K562 (cell line): ENCODE data around the gene PLEKHA7. TPM values are rescaled to one million over a fixed set of nuclear protein-coding genes. Genes with fewer than 3 reads are reported as not detected.

Experiments used
- ATAC-seq: fragments of 200-7000 bp; cut with Tn5 transposase; 3 replicates; pipeline ENCODE4 v1.9.1; 2020; ENCODE audit warnings: moderate library complexity
- BruUV-seq: library from RNA; stranded (reverse); fragments of 400-500 nt; replicated peaks from 2 replicates; lab custom pipeline; 2021; lab: Mats Ljungman, UMichigan
- CTCF ChIA-PET: fragments of 300-600 bp; formaldehyde crosslinking; extraction: SDS; loops from one replicate; lab custom pipeline; 2021; ENCODE audit warnings: low intra/inter-chr PET ratio; lab: Yijun Ruan, JAX
- POLR2A ChIA-PET: fragments of 300-600, 350-650 bp; sonication (Branson Sonifier 250); formaldehyde crosslinking; extraction: SDS; loops from one replicate; lab custom pipeline; 2021; ENCODE audit warnings: antibody characterized with exemption, inconsistent platforms; lab: Yijun Ruan, JAX
- DNase-seq, 4 experiments: peaks; one replicate each; pipeline versions ENCODE4 v3.0.0 to v3.0.0-alpha.2; 2011 to 2018; ENCODE audit warnings: low spot score in 3 of 4, mixed read lengths in 3 of 4; ENCODE audit errors: extremely low read depth in 1 of 4
- FAIRE-seq: peaks from 2 replicates; lab custom pipeline; 2011; peaks lifted over from hg19 to GRCh38; lab: Jason Lieb, UNC
- H2AFZ ChIP-seq: 2 replicates; pipeline ENCODE4 v1.6.0; 2011; ENCODE audit warnings: low read depth, low read length, control low read depth, inconsistent platforms
- H3K27ac ChIP-seq: fragments of 200-600 bp; 3 replicates; pipeline ENCODE4 v1.8.0; 2011; ENCODE audit warnings: low read depth, mild to moderate bottlenecking, control low read depth, inconsistent platforms, low read length, moderate library complexity, mixed read lengths; ENCODE audit errors: extremely low read depth
- H3K27me3 ChIP-seq, 2 experiments: fragments of 300-600 bp in 1 of 2; 2 replicates in 1 of 2; 3 replicates in 1 of 2; pipeline versions ENCODE4 v1.6.0 to v1.8.0; 2011; ENCODE audit warnings: inconsistent platforms in 2 of 2, low read length in 2 of 2, mild to moderate bottlenecking in 1 of 2, mixed read lengths in 1 of 2, moderate library complexity in 1 of 2; ENCODE audit not compliant: control insufficient read depth in 2 of 2, insufficient read depth in 2 of 2
- H3K36me3 ChIP-seq: fragments of 300-600 bp; 3 replicates; pipeline ENCODE4 v1.8.0; 2011; ENCODE audit warnings: mild to moderate bottlenecking, low read length, inconsistent platforms; ENCODE audit not compliant: control insufficient read depth, insufficient read depth
- H3K4me1 ChIP-seq, 2 experiments: fragments of 200-600 bp in 1 of 2; replicated peaks in 1 of 2; 2 replicates in 1 of 2; 3 replicates in 1 of 2; pipeline versions ENCODE4 v1.5.1 to v1.8.0; 2011; ENCODE audit warnings: inconsistent platforms in 2 of 2, low read length in 2 of 2, mild to moderate bottlenecking in 1 of 2, mixed read lengths in 1 of 2, moderate library complexity in 1 of 2; ENCODE audit not compliant: control insufficient read depth in 2 of 2, insufficient read depth in 2 of 2
- H3K4me2 ChIP-seq: 2 replicates; pipeline ENCODE4 v1.6.1; 2011; ENCODE audit warnings: low read length, control low read depth, inconsistent platforms, mixed read lengths; ENCODE audit not compliant: insufficient read depth
- H3K4me3 ChIP-seq: fragments of 200-600 bp; sonication (generic), shearing (Covaris generic); 2 replicates; pipeline ENCODE4 v1.5.1; 2016; ENCODE audit warnings: control low read depth, inconsistent platforms
- H3K79me2 ChIP-seq: fragments of 200-600 bp; 3 replicates; pipeline ENCODE4 v1.8.0; 2011; ENCODE audit warnings: low read length, inconsistent platforms; ENCODE audit not compliant: control insufficient read depth, insufficient read depth
- H3K9ac ChIP-seq, 2 experiments: 2 replicates each; pipeline versions ENCODE4 v1.6.0 to v1.6.1; 2011; ENCODE audit warnings: low read depth in 2 of 2, low read length in 2 of 2, control low read depth in 1 of 2, inconsistent platforms in 1 of 2, mild to moderate bottlenecking in 1 of 2, mixed read lengths in 1 of 2; ENCODE audit not compliant: insufficient read depth in 1 of 2
- H3K9me1 ChIP-seq: one replicate; pipeline ENCODE4 v1.6.0; 2011; ENCODE audit warnings: inconsistent platforms, mild to moderate bottlenecking, low read length, moderate library complexity; ENCODE audit not compliant: control insufficient read depth, insufficient read depth
- H3K9me3 ChIP-seq: replicated peaks from 2 replicates; pipeline ENCODE4 v1.5.1; 2011; ENCODE audit warnings: low read depth, low read length, inconsistent platforms; ENCODE audit not compliant: control insufficient read depth, insufficient read depth
- H4K20me1 ChIP-seq: replicated peaks from 2 replicates; pipeline ENCODE4 v1.6.1; 2011; ENCODE audit warnings: low read length, inconsistent platforms, mixed read lengths; ENCODE audit not compliant: control insufficient read depth, insufficient read depth
- CTCF ChIP-seq, 3 experiments: IDR thresholded peaks in 2 of 3; conservative IDR thresholded peaks in 1 of 3; 2 replicates each; pipeline ENCODE4 v1.5.1; 2011 to 2012; ENCODE audit warnings: low read length in 3 of 3, mild to moderate bottlenecking in 3 of 3, control low read depth in 2 of 3, improper control_type of control experiment in 1 of 3, inconsistent platforms in 1 of 3, low read depth in 1 of 3, mixed read lengths in 1 of 3, moderate library complexity in 1 of 3; ENCODE audit not compliant: insufficient read depth in 2 of 3
- EGR1 ChIP-seq: fragments of 450-650 bp; conservative IDR thresholded peaks from 2 replicates; pipeline ENCODE4 v1.6.1; 2017; ENCODE audit warnings: mild to moderate bottlenecking
- EP300 ChIP-seq: IDR thresholded peaks from 2 replicates; pipeline ENCODE4 v1.6.1; 2012; ENCODE audit warnings: low read length, improper control_type of control experiment
- ETS2 ChIP-seq: IDR thresholded peaks from 2 replicates; pipeline ENCODE4 v1.6.1; 2016; ENCODE audit warnings: borderline replicate concordance, missing genetic modification characterization, mild to moderate bottlenecking, moderate library complexity, missing compliant biosample characterization; ENCODE audit not compliant: poor library complexity, severe bottlenecking
- KLF1 ChIP-seq: fragments of 450-650 bp; IDR thresholded peaks from 2 replicates; pipeline ENCODE4 v1.6.1; 2016; ENCODE audit warnings: missing genetic modification characterization, missing compliant biosample characterization
- PML ChIP-seq: IDR thresholded peaks from 2 replicates; pipeline ENCODE4 v1.6.1; 2012; ENCODE audit warnings: low read length, inconsistent platforms
- RAD21 ChIP-seq, 2 experiments: fragments of 250-450 bp in 1 of 2; fragments of 450-650 bp in 1 of 2; sonication (Bioruptor Pico) in 1 of 2; formaldehyde crosslinking in 1 of 2; IDR thresholded peaks in 1 of 2; conservative IDR thresholded peaks in 1 of 2; 2 replicates each; pipeline versions ENCODE4 v1.4.0 to v1.8.0; 2020 to 2022; ENCODE audit warnings: mild to moderate bottlenecking in 2 of 2, moderate library complexity in 1 of 2
- SFPQ ChIP-seq: fragments of 200-400 bp; formaldehyde crosslinking; IDR thresholded peaks from 2 replicates; pipeline ENCODE4 v1.6.1; 2017; ENCODE audit warnings: mild to moderate bottlenecking, low read depth, low read length, moderate library complexity
- SMARCA5 ChIP-seq: fragments of 450-650 bp; IDR thresholded peaks from 2 replicates; pipeline ENCODE4 v1.6.1; 2016
- TRIM28 ChIP-seq: fragments of 450-650 bp; IDR thresholded peaks from 2 replicates; pipeline ENCODE4 v1.6.1; 2017
- ZNF609 ChIP-seq: sonication (generic); formaldehyde crosslinking; IDR thresholded peaks from 2 replicates; pipeline ENCODE4 v1.8.1; 2023; ENCODE audit warnings: missing genetic modification reagents, mild to moderate bottlenecking, borderline replicate concordance
- WGBS: fragments of 100-300 bp; shearing (Covaris generic); methylation state at CpG from one replicate; pipeline ENCODE4 v1.1.6; 2016; ENCODE audit warnings: low coverage, mixed read lengths; ENCODE audit not compliant: insufficient coverage; ENCODE audit errors: missing lambda C conversion rate; 5-methylcytosine and 5-hydroxymethylcytosine counted together
- in situ Hi-C: fragments of 300-500 bp; cut with MboI; formaldehyde crosslinking; loops from 4 replicates; pipeline ENCODE4 v1.15.0; 2018; ENCODE audit warnings: inconsistent platforms, mixed read lengths
- intact Hi-C: fragments of 100-400 bp; cut with micrococcal nuclease; formaldehyde crosslinking; loops from 2 replicates; pipeline ENCODE4 v1.14.2; 2022
- polyA plus RNA-seq, 8 experiments: library from polyadenylated mRNA; depleted of rRNA in 4 of 8; stranded (reverse) in 5 of 8; unstranded in 3 of 8; fragments of >200 nt; fragmentation: Nextera tagmentation in 2 of 8; fragmentation: Illumina TruSeq in 1 of 8; extraction: Ambion mirVana in 2 of 8; extraction: Trizol in 1 of 8; gene quantifications; 2 replicates each; pipeline versions ENCODE4 v1.2.1 to v1.2.3, GENCODE V29; 2011 to 2014; ENCODE audit warnings: inconsistent platforms in 1 of 8, missing spikeins in 1 of 8
- total RNA-seq, 7 experiments: library from RNA; depleted of rRNA in 6 of 7; stranded (reverse); fragments of >200 nt in 6 of 7; fragmentation: Illumina TruSeq in 2 of 7; extraction: Trizol in 2 of 7; gene quantifications; 2 replicates each; pipeline versions ENCODE4 v1.2.1 to v1.2.3, GENCODE V29; 2011 to 2021; ENCODE audit warnings: low replicate concordance in 1 of 7

Gene PLEKHA7
- total and polyA plus RNA-seq, 9 of the 15 experiments (the other 6 are each of a cell fraction or from before 2014, with no cell fraction given) = 0.06 to 0.77 (median 0.20) TPM; not detected in 1

- TF ChIP-seq SFPQ (no peak), SMARCA5 (no peak), RAD21 (CRISPR knock-in tag; conservative IDR thresholded peaks at IDR 0.05 in 1 of 2, IDR thresholded peaks at IDR 0.05 in 1 of 2) (0 out of 4 replicates have a peak, but pooled peaks of 1 of the 2 experiments have one; percentile 12), EP300 (no peak), ZNF609 (CRISPR knock-in tag) (no peak), EGR1 (no peak), TRIM28 (no peak), KLF1 (tag) (no peak), CTCF (IDR thresholded peaks at IDR 0.05 in 2 of 3, conservative IDR thresholded peaks at IDR 0.05 in 1 of 3; ENCODE audit: insufficient read depth in 2 of 3, low read depth in 1 of 3, low read length in 3 of 3) (peak in 1 of 3 experiments; percentile 22; a peak in 1 of 6 replicates), ETS2 (no peak), PML (no peak)
Measured at GRCh38 chr11:17036666-17037658, 22.7 kb upstream of the PLEKHA7 start.

More at GRCh38 chr11:17036666-17037658, 22.7 kb upstream of the PLEKHA7 start:
- Histone ChIP-seq H3K9me3 (no peaks in the 10 kb centered on the region; the same call in 1 of the 2 replicates), H3K4me3 (no peak overlapping the region), H3K36me3 (no peaks in the 10 kb centered on the region), H3K4me2 (no peak overlapping the region), H3K27ac (no peak overlapping the region), H3K9me1 (no peaks in the 10 kb centered on the region), H3K27me3 (peaks cover 5 to 13% of the 10 kb centered on the region in 2 experiments; a peak in 3 of 5 replicates), H3K79me2 (no peaks in the 10 kb centered on the region), H3K4me1 (no peaks in the 10 kb centered on the region; a peak in 1 of 5 replicates), H2AFZ (no peak overlapping the region), H4K20me1 (no peaks in the 10 kb centered on the region), H3K9ac (no peak overlapping the region)
- BruUV-seq = no TSS peak
- intact Hi-C loops (no loop called here), in situ Hi-C loops (no loop called here)
- no peak for FAIRE-seq
- peak in 1 of 4 experiments; percentile 12 for DNase-seq
- ChIA-PET CTCF (no interaction called here), POLR2A (interaction anchor here (0.7 kb wide), 1 partner anchor 382 kb away, joined by 3 read pairs; no protein-coding TSS in a partner anchor)
- ATAC-seq = peak; percentile 64
- 1% methylated on average over 5 of the region's 6 CpGs for WGBS
